ENCODE results near the gene GPANK1. TPM values are rescaled to one million over a fixed set of nuclear protein-coding genes. Genes with fewer than 3 reads are reported as not detected.

The GPANK1 gene
- total RNA-seq, 1 experiment from 2014 or later: 32.0 TPM

GRCh38 chr6:31639043-31639442 lies 25.8 kb downstream of the GPANK1 start:
- no peak for TF ChIP-seq EZH2 (IDR thresholded peaks at IDR 0.05; ENCODE audit: borderline replicate concordance, low read depth, low read length, poor library complexity, severe bottlenecking)
- TF ChIP-seq CTCF (conservative IDR thresholded peaks at IDR 0.05; ENCODE audit: low read depth, low read length): no peak
- ChIA-PET CTCF (no interaction called here), POLR2A (ENCODE audit: low non-redundant PET) (no interaction called here)
- Histone ChIP-seq H3K4me1 (ENCODE audit: insufficient read depth, low read length, poor library complexity, severe bottlenecking) (no peaks in the 10 kb centered on the region), H3K9me3 (ENCODE audit: low read depth, low read length, poor library complexity, severe bottlenecking) (no peaks in the 10 kb centered on the region), H3K36me3 (ENCODE audit: insufficient read depth, low read length, poor library complexity, severe bottlenecking) (peaks cover 95% of the 10 kb centered on the region), H3K4me3 (ENCODE audit: low read depth, low read length, poor library complexity, severe bottlenecking) (no peak overlapping the region), H3K27ac (ENCODE audit: low read depth, low read length, poor library complexity, severe bottlenecking) (no peak overlapping the region), H3K27me3 (replicated peaks; ENCODE audit: insufficient read depth, low read depth, low read length, poor library complexity) (no peaks in the 10 kb centered on the region)
- intact Hi-C loops (cut with micrococcal nuclease; ENCODE audit: unreplicated experiment): no loop called here
- no peak for DNase-seq (ENCODE audit: low spot score)
- no TSS peak for BruUV-seq (replicated peaks)

GRCh38 chr6:31636698-31637596 lies 27.9 kb downstream of the GPANK1 start:
- Histone ChIP-seq H3K9me3 (ENCODE audit: low read depth, low read length, poor library complexity, severe bottlenecking) (no peaks in the 10 kb centered on the region), H3K27me3 (replicated peaks; ENCODE audit: insufficient read depth, low read depth, low read length, poor library complexity) (no peaks in the 10 kb centered on the region), H3K27ac (ENCODE audit: low read depth, low read length, poor library complexity, severe bottlenecking) (no peak overlapping the region), H3K4me3 (ENCODE audit: low read depth, low read length, poor library complexity, severe bottlenecking) (no peak overlapping the region), H3K36me3 (ENCODE audit: insufficient read depth, low read length, poor library complexity, severe bottlenecking) (peaks cover 99% of the 10 kb centered on the region), H3K4me1 (ENCODE audit: insufficient read depth, low read length, poor library complexity, severe bottlenecking) (no peaks in the 10 kb centered on the region)
- no peak for TF ChIP-seq CTCF (conservative IDR thresholded peaks at IDR 0.05; ENCODE audit: low read depth, low read length)
- TF ChIP-seq EZH2 (IDR thresholded peaks at IDR 0.05; ENCODE audit: borderline replicate concordance, low read depth, low read length, poor library complexity, severe bottlenecking): no peak
- no peak for DNase-seq (ENCODE audit: low spot score)
- ChIA-PET POLR2A (ENCODE audit: low non-redundant PET) (interaction anchor here (0.6 kb wide), 1 partner anchor 23 kb away, joined by 4 read pairs; the partner anchor contains the start of gene C6orf47), CTCF (no interaction called here)
- BruUV-seq (replicated peaks): TSS peak; percentile 34
- intact Hi-C loops (cut with micrococcal nuclease; ENCODE audit: unreplicated experiment): no loop called here

GRCh38 chr6:31634969-31635575 lies 29.7 kb downstream of the GPANK1 start:
- Histone ChIP-seq H3K27me3 (replicated peaks; ENCODE audit: insufficient read depth, low read depth, low read length, poor library complexity) (no peaks in the 10 kb centered on the region), H3K36me3 (ENCODE audit: insufficient read depth, low read length, poor library complexity, severe bottlenecking) (peaks cover 99% of the 10 kb centered on the region), H3K4me1 (ENCODE audit: insufficient read depth, low read length, poor library complexity, severe bottlenecking) (no peaks in the 10 kb centered on the region), H3K27ac (ENCODE audit: low read depth, low read length, poor library complexity, severe bottlenecking) (no peak overlapping the region), H3K4me3 (ENCODE audit: low read depth, low read length, poor library complexity, severe bottlenecking) (no peak overlapping the region), H3K9me3 (ENCODE audit: low read depth, low read length, poor library complexity, severe bottlenecking) (no peaks in the 10 kb centered on the region)
- TF ChIP-seq CTCF (conservative IDR thresholded peaks at IDR 0.05; ENCODE audit: low read depth, low read length): no peak
- no peak for TF ChIP-seq EZH2 (IDR thresholded peaks at IDR 0.05; ENCODE audit: borderline replicate concordance, low read depth, low read length, poor library complexity, severe bottlenecking)
- BruUV-seq (replicated peaks): no TSS peak
- ChIA-PET CTCF (no interaction called here), POLR2A (ENCODE audit: low non-redundant PET) (no interaction called here)
- intact Hi-C loops (cut with micrococcal nuclease; ENCODE audit: unreplicated experiment): no loop called here
- no peak for DNase-seq (ENCODE audit: low spot score)

Measured in A673 (cell line).